ENCODE data around the gene ROBO4.

The ROBO4 gene

DNA sequence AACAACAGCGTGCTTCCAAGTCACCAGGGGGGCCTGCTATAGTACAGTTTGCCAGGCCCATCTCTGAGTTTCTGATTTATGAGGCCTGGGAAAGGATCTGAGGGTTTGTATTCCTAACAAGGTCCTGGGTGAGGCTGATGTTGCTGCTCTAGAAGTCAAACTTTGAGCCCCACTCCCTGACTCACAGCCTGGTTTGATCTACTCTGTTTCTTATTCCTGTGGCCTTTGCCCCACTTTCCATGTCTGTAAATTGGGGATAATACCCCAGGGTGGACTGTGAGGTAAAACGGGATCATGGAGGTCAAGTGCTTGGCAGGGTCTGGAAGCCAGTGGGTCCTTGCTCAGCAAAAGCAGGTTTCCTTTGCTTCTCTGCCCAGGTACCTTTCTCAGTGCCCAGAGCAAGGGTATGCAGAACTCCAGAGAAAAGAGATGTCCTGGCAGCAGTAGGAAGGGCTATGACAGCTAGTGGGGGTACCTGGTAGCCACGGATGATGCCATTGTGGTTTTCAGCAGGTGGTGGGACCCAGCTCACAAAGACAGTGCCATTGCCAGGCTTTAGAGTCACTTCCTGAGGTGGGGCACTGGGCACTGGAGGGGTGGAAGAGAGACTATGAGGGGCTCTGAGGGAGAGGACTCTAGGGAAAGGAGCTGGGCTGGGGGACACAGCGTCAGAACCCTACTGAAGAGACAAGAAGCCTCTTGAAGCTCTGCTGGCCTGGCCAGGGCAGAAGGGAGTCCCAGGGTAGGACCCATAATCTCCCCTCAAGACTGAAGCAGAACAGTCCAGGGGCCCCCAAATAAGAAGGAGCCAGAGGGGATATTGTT is 2.8 kb downstream of the ROBO4 start:
- peaks cover 0 to 3% of the 10 kb centered on the region in 2 experiments for H3K36me3 ChIP-seq (ENCODE audit: control insufficient read depth in 1 of 2, insufficient read depth in 2 of 2, low read depth in 1 of 2, low read length in 2 of 2)

DNA sequence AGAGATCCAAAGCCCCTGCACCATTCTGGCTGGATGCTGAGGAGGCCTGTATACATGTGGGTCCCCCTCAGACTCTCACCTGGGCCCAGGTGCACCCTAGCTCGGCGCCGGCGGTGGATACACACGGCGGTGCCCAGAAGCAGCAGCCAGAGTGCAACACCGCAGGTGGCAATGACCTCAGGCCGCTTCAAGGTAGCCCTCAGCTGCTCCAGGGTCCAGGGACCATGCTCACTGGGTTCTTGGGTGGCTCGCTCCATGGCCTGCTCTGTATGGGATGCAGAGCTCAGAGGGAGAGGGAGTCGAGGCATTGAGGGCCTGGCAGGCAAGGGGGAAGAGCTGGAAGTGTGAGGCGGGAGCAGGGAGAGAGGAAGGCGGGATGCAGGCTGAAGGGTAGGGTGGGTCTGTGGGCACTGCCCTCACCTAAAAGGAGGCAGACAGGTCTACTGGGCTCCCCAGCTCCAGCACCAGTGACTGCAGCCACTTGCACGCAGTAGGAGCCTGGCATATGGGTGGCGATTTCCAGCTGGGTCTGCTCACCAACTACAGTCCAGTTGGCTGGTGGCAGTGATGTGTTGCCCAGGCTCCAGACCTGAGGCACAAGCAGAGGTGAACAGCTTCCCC is 3.8 kb downstream of the ROBO4 start:
- Histone ChIP-seq H2BK15ac (ENCODE audit: low read depth, poor library complexity, severe bottlenecking) (no peak overlapping the region), H3K14ac (ENCODE audit: low read length in 2 of 2) (peak overlapping the region in 1 of 2 experiments; percentile 70), H3K79me1 (replicated peaks; ENCODE audit: low read length, poor library complexity, severe bottlenecking) (no peaks in the 10 kb centered on the region), H3K18ac (ENCODE audit: low read depth in 1 of 2, low read length in 2 of 2) (no peak overlapping the region), H3K36me3 (ENCODE audit: control insufficient read depth in 1 of 2, insufficient read depth in 2 of 2, low read depth in 1 of 2, low read length in 2 of 2) (peaks cover 0 to 3% of the 10 kb centered on the region in 2 experiments), H3K4ac (ENCODE audit: low read depth in 1 of 2, low read length in 2 of 2) (no peak overlapping the region), H3K27me3 (ENCODE audit: control insufficient read depth in 1 of 2, insufficient read depth in 1 of 2, low read length in 2 of 2) (peaks cover 0 to 9% of the 10 kb centered on the region in 2 experiments), H4K8ac (ENCODE audit: low read length) (no peak overlapping the region), H2AK5ac (ENCODE audit: low read length, severe bottlenecking) (no peak overlapping the region), H2AFZ (ENCODE audit: low read depth, low read length) (no peak overlapping the region), H3K9me3 (ENCODE audit: control insufficient read depth, low read length) (no peaks in the 10 kb centered on the region), H4K91ac (ENCODE audit: low read length) (peak overlapping the region; percentile 20), H3K4me3 (ENCODE audit: insufficient read depth in 1 of 2, low read depth in 1 of 2, low read length in 2 of 2) (peak overlapping the region in 1 of 2 experiments; percentile 0), H3K4me1 (ENCODE audit: control insufficient read depth, insufficient read depth, low read depth, low read length) (peaks cover 20% of the 10 kb centered on the region), H3K4me2 (ENCODE audit: low read length, poor library complexity, severe bottlenecking) (no peak overlapping the region), H2BK12ac (ENCODE audit: low read length in 2 of 2) (no peak overlapping the region), H3K27ac (ENCODE audit: low read length, poor library complexity, severe bottlenecking) (no peak overlapping the region), H3K23ac (ENCODE audit: low read length in 2 of 2) (peak overlapping the region in 1 of 2 experiments; percentile 5), H2BK120ac (ENCODE audit: low read depth, low read length) (no peak overlapping the region), H2BK5ac (ENCODE audit: low read depth, low read length, poor library complexity, severe bottlenecking) (no peak overlapping the region), H3K9ac (ENCODE audit: low read length) (no peak overlapping the region)
- DNase-seq: no peak
- 90% methylated on average over 14 of the region's 14 CpGs for WGBS

More for the DNA sequence above, 2.8 kb downstream of the ROBO4 start:
- Histone ChIP-seq H2AK5ac (ENCODE audit: low read length, severe bottlenecking) (no peak overlapping the region), H3K4ac (ENCODE audit: low read depth in 1 of 2, low read length in 2 of 2) (peak overlapping the region in 1 of 2 experiments; percentile 50), H3K4me3 (ENCODE audit: insufficient read depth in 1 of 2, low read depth in 1 of 2, low read length in 2 of 2) (no peak overlapping the region), H2BK12ac (ENCODE audit: low read length in 2 of 2) (peak overlapping the region in 1 of 2 experiments; percentile 10), H3K79me1 (replicated peaks; ENCODE audit: low read length, poor library complexity, severe bottlenecking) (no peaks in the 10 kb centered on the region), H2BK15ac (ENCODE audit: low read depth, poor library complexity, severe bottlenecking) (no peak overlapping the region), H3K18ac (ENCODE audit: low read depth in 1 of 2, low read length in 2 of 2) (no peak overlapping the region), H3K9me3 (ENCODE audit: control insufficient read depth, low read length) (no peaks in the 10 kb centered on the region), H4K91ac (ENCODE audit: low read length) (no peak overlapping the region), H4K8ac (ENCODE audit: low read length) (no peak overlapping the region), H3K27me3 (ENCODE audit: control insufficient read depth in 1 of 2, insufficient read depth in 1 of 2, low read length in 2 of 2) (peaks cover 0 to 9% of the 10 kb centered on the region in 2 experiments), H2BK120ac (ENCODE audit: low read depth, low read length) (no peak overlapping the region), H3K9ac (ENCODE audit: low read length) (no peak overlapping the region), H3K4me1 (ENCODE audit: control insufficient read depth, insufficient read depth, low read depth, low read length) (peaks cover 22% of the 10 kb centered on the region), H3K27ac (ENCODE audit: low read length, poor library complexity, severe bottlenecking) (no peak overlapping the region), H2BK5ac (ENCODE audit: low read depth, low read length, poor library complexity, severe bottlenecking) (no peak overlapping the region), H3K23ac (ENCODE audit: low read length in 2 of 2) (no peak overlapping the region), H2AFZ (ENCODE audit: low read depth, low read length) (no peak overlapping the region), H3K14ac (ENCODE audit: low read length in 2 of 2) (no peak overlapping the region), H3K4me2 (ENCODE audit: low read length, poor library complexity, severe bottlenecking) (no peak overlapping the region)
- no peak for DNase-seq
- 92% methylated on average over 4 of the region's 4 CpGs for WGBS

- H4K91ac ChIP-seq (ENCODE audit: low read length): no peak overlapping the region
- H2BK120ac ChIP-seq (ENCODE audit: low read depth, low read length): no peak overlapping the region
- H2AK5ac ChIP-seq (ENCODE audit: low read length, severe bottlenecking): no peak overlapping the region
- H3K4me3 ChIP-seq (ENCODE audit: insufficient read depth in 1 of 2, low read depth in 1 of 2, low read length in 2 of 2): no peak overlapping the region
- WGBS: 95% methylated on average over 9 of the region's 9 CpGs
- H3K4ac ChIP-seq (ENCODE audit: low read depth in 1 of 2, low read length in 2 of 2): no peak overlapping the region
- H2BK5ac ChIP-seq (ENCODE audit: low read depth, low read length, poor library complexity, severe bottlenecking): no peak overlapping the region
- H3K14ac ChIP-seq (ENCODE audit: low read length in 2 of 2): no peak overlapping the region
- H3K27ac ChIP-seq (ENCODE audit: low read length, poor library complexity, severe bottlenecking): no peak overlapping the region
- no peak for DNase-seq
- H3K23ac ChIP-seq (ENCODE audit: low read length in 2 of 2): no peak overlapping the region
- H3K36me3 ChIP-seq (ENCODE audit: control insufficient read depth in 1 of 2, insufficient read depth in 2 of 2, low read depth in 1 of 2, low read length in 2 of 2): peaks cover 0 to 3% of the 10 kb centered on the region in 2 experiments
- H4K8ac ChIP-seq (ENCODE audit: low read length): no peak overlapping the region
- H3K9ac ChIP-seq (ENCODE audit: low read length): no peak overlapping the region
- H2AFZ ChIP-seq (ENCODE audit: low read depth, low read length): no peak overlapping the region
- H3K9me3 ChIP-seq (ENCODE audit: control insufficient read depth, low read length): no peaks in the 10 kb centered on the region
- H2BK12ac ChIP-seq (ENCODE audit: low read length in 2 of 2): no peak overlapping the region
- H3K4me2 ChIP-seq (ENCODE audit: low read length, poor library complexity, severe bottlenecking): no peak overlapping the region
- H2BK15ac ChIP-seq (ENCODE audit: low read depth, poor library complexity, severe bottlenecking): no peak overlapping the region
- no peak overlapping the region for H3K18ac ChIP-seq (ENCODE audit: low read depth in 1 of 2, low read length in 2 of 2)
- peaks cover 0 to 15% of the 10 kb centered on the region in 2 experiments for H3K27me3 ChIP-seq (ENCODE audit: control insufficient read depth in 1 of 2, insufficient read depth in 1 of 2, low read length in 2 of 2)
- H3K4me1 ChIP-seq (ENCODE audit: control insufficient read depth, insufficient read depth, low read depth, low read length): peaks cover 14% of the 10 kb centered on the region
- H3K79me1 ChIP-seq (replicated peaks; ENCODE audit: low read length, poor library complexity, severe bottlenecking): no peaks in the 10 kb centered on the region
These were observed 4.8 kb downstream of the ROBO4 start for GRCh38 chr11:124892750-124893454.

GRCh38 chr11:124892146-124892545 is 5.5 kb downstream of the ROBO4 start:
- H4K8ac ChIP-seq (ENCODE audit: low read length): no peak overlapping the region
- no peak overlapping the region for H4K91ac ChIP-seq (ENCODE audit: low read length)
- no peak overlapping the region for H3K23ac ChIP-seq (ENCODE audit: low read length in 2 of 2)

More at GRCh38 chr11:124892146-124892545, 5.5 kb downstream of the ROBO4 start:
- DNase-seq: no peak
- no peak overlapping the region for H2AK5ac ChIP-seq (ENCODE audit: low read length, severe bottlenecking)
- no peak overlapping the region for H3K4me3 ChIP-seq (ENCODE audit: insufficient read depth in 1 of 2, low read depth in 1 of 2, low read length in 2 of 2)
- H3K9ac ChIP-seq (ENCODE audit: low read length): no peak overlapping the region
- H3K4ac ChIP-seq (ENCODE audit: low read depth in 1 of 2, low read length in 2 of 2): no peak overlapping the region
- H3K27me3 ChIP-seq (ENCODE audit: control insufficient read depth in 1 of 2, insufficient read depth in 1 of 2, low read length in 2 of 2): peaks cover 0 to 18% of the 10 kb centered on the region in 2 experiments
- no peaks in the 10 kb centered on the region for H3K79me1 ChIP-seq (replicated peaks; ENCODE audit: low read length, poor library complexity, severe bottlenecking)
- H3K4me2 ChIP-seq (ENCODE audit: low read length, poor library complexity, severe bottlenecking): no peak overlapping the region
- H3K4me1 ChIP-seq (ENCODE audit: control insufficient read depth, insufficient read depth, low read depth, low read length): peaks cover 10% of the 10 kb centered on the region
- H2BK120ac ChIP-seq (ENCODE audit: low read depth, low read length): no peak overlapping the region
- H2BK5ac ChIP-seq (ENCODE audit: low read depth, low read length, poor library complexity, severe bottlenecking): no peak overlapping the region
- no peak overlapping the region for H3K27ac ChIP-seq (ENCODE audit: low read length, poor library complexity, severe bottlenecking)
- H2AFZ ChIP-seq (ENCODE audit: low read depth, low read length): no peak overlapping the region
- no peak overlapping the region for H3K18ac ChIP-seq (ENCODE audit: low read depth in 1 of 2, low read length in 2 of 2)
- WGBS: 90% methylated on average over 2 of the region's 2 CpGs
- no peak overlapping the region for H2BK12ac ChIP-seq (ENCODE audit: low read length in 2 of 2)
- no peak overlapping the region for H2BK15ac ChIP-seq (ENCODE audit: low read depth, poor library complexity, severe bottlenecking)
- no peak overlapping the region for H3K14ac ChIP-seq (ENCODE audit: low read length in 2 of 2)
- no peaks in the 10 kb centered on the region for H3K9me3 ChIP-seq (ENCODE audit: control insufficient read depth, low read length)
- peaks cover 0 to 3% of the 10 kb centered on the region in 2 experiments for H3K36me3 ChIP-seq (ENCODE audit: control insufficient read depth in 1 of 2, insufficient read depth in 2 of 2, low read depth in 1 of 2, low read length in 2 of 2)
